PC-3 (cell line): ENCODE data around the gene CCNDBP1. TPM values are rescaled to one million over a fixed set of nuclear protein-coding genes. Genes with fewer than 3 reads are reported as not detected.

Experiments
- ATAC-seq: fragments of 200-7000 bp; cut with Tn5 transposase; 2 replicates; pipeline ENCODE4 v1.9.1; 2020; ENCODE audit warnings: mild to moderate bottlenecking, moderate library complexity
- BruUV-seq: library from RNA; stranded (reverse); fragments of 400-500 nt; replicated peaks from 2 replicates; lab custom pipeline; 2021; lab: Mats Ljungman, UMichigan
- CTCF ChIA-PET: fragments of 300-600 bp; sonication (Branson Sonifier 250); formaldehyde crosslinking; loops from one replicate; lab custom pipeline; 2022; ENCODE audit warnings: antibody characterized with exemption; lab: Charles Lee
- POLR2A ChIA-PET: fragments of 300-600 bp; sonication (Branson Sonifier 250); formaldehyde crosslinking; loops from one replicate; lab custom pipeline; 2022; ENCODE audit warnings: antibody characterized with exemption; ENCODE audit not compliant: unreplicated experiment; lab: Charles Lee
- DNase-seq: peaks from one replicate; pipeline ENCODE4 v3.0.0-alpha.2; 2015
- H2AFZ ChIP-seq: fragments of 300-600 bp; sonication (generic); 2 replicates; pipeline ENCODE4 v1.6.0; 2016; ENCODE audit warnings: antibody characterized with exemption, low read length
- H3F3A ChIP-seq: fragments of 300-600 bp; sonication (generic); one replicate; pipeline ENCODE4 v1.6.0; 2017; ENCODE audit warnings: antibody characterized with exemption, low read length, control low read depth, mild to moderate bottlenecking; ENCODE audit not compliant: unreplicated experiment
- H3K27ac ChIP-seq: fragments of 300-600 bp; sonication (generic); 2 replicates; pipeline ENCODE4 v1.5.1; 2016; ENCODE audit warnings: mild to moderate bottlenecking, low read length
- H3K27me3 ChIP-seq: fragments of 300-600 bp; sonication (generic); 2 replicates; pipeline ENCODE4 v1.6.1; 2016; ENCODE audit warnings: low read length, mixed read lengths
- H3K36me3 ChIP-seq: fragments of 300-600 bp; sonication (generic); 2 replicates; pipeline ENCODE4 v1.6.1; 2016; ENCODE audit warnings: low read depth, mixed run types, low read length, mixed read lengths
- H3K4me1 ChIP-seq: fragments of 300-600 bp; sonication (generic); 2 replicates; pipeline ENCODE4 v1.5.1; 2016; ENCODE audit warnings: low read length; ENCODE audit not compliant: insufficient read depth
- H3K4me2 ChIP-seq: fragments of 300-600 bp; sonication (generic); 2 replicates; pipeline ENCODE4 v1.6.0; 2016; ENCODE audit warnings: low read length
- H3K4me3 ChIP-seq: fragments of 300-600 bp; sonication (generic); 2 replicates; pipeline ENCODE4 v1.5.1; 2016; ENCODE audit warnings: mild to moderate bottlenecking, low read length, mixed read lengths
- H3K79me2 ChIP-seq: fragments of 300-600 bp; sonication (generic); 2 replicates; pipeline ENCODE4 v1.6.1; 2017; ENCODE audit warnings: low read length, mixed read lengths
- H3K9ac ChIP-seq: fragments of 300-600 bp; sonication (generic); 2 replicates; pipeline ENCODE4 v1.6.0; 2016; ENCODE audit warnings: mild to moderate bottlenecking, low read length
- H3K9me2 ChIP-seq: fragments of 300-600 bp; sonication (generic); replicated peaks from 2 replicates; pipeline ENCODE4 v1.6.1; 2016; ENCODE audit warnings: mixed run types, low read length, mixed read lengths
- H3K9me3 ChIP-seq: fragments of 300-600 bp; sonication (generic); 2 replicates; pipeline ENCODE4 v1.6.1; 2016; ENCODE audit warnings: low read length, mixed read lengths
- H4K20me1 ChIP-seq: fragments of 300-600 bp; sonication (generic); 2 replicates; pipeline ENCODE4 v1.6.1; 2016; ENCODE audit warnings: low read length, mixed read lengths
- CTCF ChIP-seq: fragments of 300-600 bp; sonication (generic); conservative IDR thresholded peaks from 2 replicates; pipeline ENCODE4 v1.5.1; 2017; ENCODE audit warnings: antibody characterized with exemption, low read depth, mild to moderate bottlenecking, low read length
- EZH2 ChIP-seq: fragments of 300-600 bp; sonication (generic); IDR thresholded peaks from one replicate; pipeline ENCODE4 v1.6.1; 2017; ENCODE audit warnings: antibody characterized with exemption, mild to moderate bottlenecking, low read length; ENCODE audit not compliant: unreplicated experiment
- EZH2phosphoT487 ChIP-seq: fragments of 300-600 bp; sonication (generic); IDR thresholded peaks from 2 replicates; pipeline ENCODE4 v1.6.1; 2018; ENCODE audit warnings: mild to moderate bottlenecking, antibody characterized with exemption, low read length, borderline replicate concordance
- intact Hi-C: fragments of 100-400 bp; cut with micrococcal nuclease; formaldehyde crosslinking; loops from 2 replicates; pipeline ENCODE4 v1.9.0; 2023
- total RNA-seq: library from RNA; depleted of rRNA; stranded (reverse); fragments of >200 nt; gene quantifications from 2 replicates; pipeline ENCODE4 v1.2.3, GENCODE V29; 2014

CCNDBP1 gene
- total RNA-seq, 1 experiment from 2014 or later = 34.3 TPM

DNA sequence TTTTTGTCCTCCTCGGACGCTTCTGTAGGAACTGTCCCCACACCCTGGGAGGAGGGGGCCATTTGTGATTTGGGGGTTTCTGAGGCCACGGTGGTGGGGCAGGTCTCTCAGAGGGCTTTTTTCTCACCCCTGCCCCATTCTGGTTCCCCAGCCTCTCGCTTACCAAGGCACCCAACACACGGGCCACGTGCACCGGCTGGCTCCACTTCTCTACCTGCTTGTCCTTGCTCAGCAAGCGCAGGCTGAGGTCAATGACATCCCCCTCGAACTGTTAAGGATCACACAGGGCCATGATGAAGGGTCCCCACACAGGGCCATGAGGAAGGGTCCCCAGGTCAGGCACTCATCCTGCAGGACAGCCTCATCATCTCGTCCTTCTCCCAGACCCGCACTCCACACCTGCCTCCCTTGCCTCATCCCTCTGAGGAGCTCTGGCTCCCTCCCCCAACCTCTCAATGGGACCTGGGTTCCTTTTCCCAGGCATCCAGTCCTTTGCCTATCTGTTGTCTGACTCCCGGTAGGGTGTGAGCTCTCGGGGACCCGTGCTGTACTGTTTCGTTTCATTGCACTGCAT is 25.1 kb downstream of the CCNDBP1 start:
- no peak for DNase-seq
- no peak for TF ChIP-seq CTCF
- TF ChIP-seq EZH2 = no peak
- Histone ChIP-seq H3F3A (no peaks in the 10 kb centered on the region), H3K79me2 (no peaks in the 10 kb centered on the region), H3K27me3 (no peaks in the 10 kb centered on the region), H3K9me2 (no peaks in the 10 kb centered on the region), H3K4me1 (no peaks in the 10 kb centered on the region), H4K20me1 (no peaks in the 10 kb centered on the region), H3K4me2 (no peak overlapping the region), H3K9ac (no peak overlapping the region), H3K36me3 (no peaks in the 10 kb centered on the region), H2AFZ (no peak overlapping the region), H3K27ac (no peak overlapping the region), H3K4me3 (no peak overlapping the region), H3K9me3 (no peaks in the 10 kb centered on the region)
- ATAC-seq = no peak
- ChIA-PET CTCF (no interaction called here), POLR2A (no interaction called here)
- no TSS peak for BruUV-seq
- intact Hi-C loops = no loop called here

DNA sequence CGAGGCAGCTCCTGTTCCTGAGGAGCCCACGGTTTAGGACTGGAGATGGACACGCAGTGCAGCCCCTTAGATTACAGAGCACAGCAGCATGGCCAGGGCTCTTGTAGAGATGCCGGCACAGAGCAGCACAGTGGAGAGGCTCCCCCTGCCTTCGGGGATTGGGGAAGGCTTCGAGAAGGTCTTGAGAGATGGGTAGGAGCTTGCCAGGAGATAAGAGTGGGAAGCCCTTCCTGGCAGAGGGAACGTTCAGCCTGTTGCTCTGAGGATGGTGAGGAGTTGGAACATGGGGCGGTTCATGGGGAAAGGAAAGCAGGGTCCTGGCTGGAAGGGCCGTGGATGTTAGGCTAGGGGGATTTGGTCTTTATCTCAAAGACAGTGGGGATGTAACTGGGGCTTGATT is 25.6 kb downstream of the CCNDBP1 start:
- TF ChIP-seq CTCF (no peak), EZH2phosphoT487 (no peak), EZH2 (no peak)
- ChIA-PET POLR2A (no interaction called here), CTCF (no interaction called here)
- Histone ChIP-seq H3K9me2 (no peaks in the 10 kb centered on the region), H3K36me3 (no peaks in the 10 kb centered on the region), H3K4me1 (no peaks in the 10 kb centered on the region), H4K20me1 (no peaks in the 10 kb centered on the region), H3K9me3 (no peaks in the 10 kb centered on the region), H3K79me2 (no peaks in the 10 kb centered on the region), H3K4me3 (no peak overlapping the region), H3K27ac (no peak overlapping the region), H3F3A (no peaks in the 10 kb centered on the region), H3K4me2 (no peak overlapping the region), H2AFZ (no peak overlapping the region), H3K27me3 (no peaks in the 10 kb centered on the region), H3K9ac (no peak overlapping the region)
- BruUV-seq = no TSS peak
- DNase-seq (no peak), ATAC-seq (no peak)
- intact Hi-C loops = no loop called here

- ATAC-seq = no peak
These were observed 26.1 kb downstream of the CCNDBP1 start for GRCh38 chr15:43211224-43211735.

More at GRCh38 chr15:43211224-43211735, 26.1 kb downstream of the CCNDBP1 start:
- no peak overlapping the region for H3K4me2 ChIP-seq
- H3K27me3 ChIP-seq = no peaks in the 10 kb centered on the region
- BruUV-seq = no TSS peak
- peaks cover 3% of the 10 kb centered on the region; the same call in 1 of the 2 replicates for H3K4me1 ChIP-seq
- H2AFZ ChIP-seq = no peak overlapping the region
- no peaks in the 10 kb centered on the region for H3K9me2 ChIP-seq
- TF ChIP-seq CTCF (no peak), EZH2phosphoT487 (no peak), EZH2 (no peak)
- ChIA-PET CTCF (no interaction called here), POLR2A (no interaction called here)
- no peaks in the 10 kb centered on the region for H4K20me1 ChIP-seq
- H3K36me3 ChIP-seq = no peaks in the 10 kb centered on the region
- H3K4me3 ChIP-seq = no peak overlapping the region
- H3K9me3 ChIP-seq = no peaks in the 10 kb centered on the region
- no peaks in the 10 kb centered on the region for H3K79me2 ChIP-seq
- no peaks in the 10 kb centered on the region for H3F3A ChIP-seq
- H3K9ac ChIP-seq = no peak overlapping the region
- intact Hi-C loops = no loop called here
- DNase-seq = no peak
- no peak overlapping the region for H3K27ac ChIP-seq
